Measurements from ENCODE around the gene ADAMTS14. TPM values are rescaled to one million over a fixed set of nuclear protein-coding genes. Genes with fewer than 3 reads are reported as not detected.

Gene ADAMTS14
- total RNA-seq, 1 experiment from 2014 or later = 1.6 TPM

GRCh38 chr10:70797840-70798239, 125.5 kb downstream of the ADAMTS14 start:
- H2BK15ac ChIP-seq (ENCODE audit: low read depth, low read length) = no peak overlapping the region
- no peaks in the 10 kb centered on the region for H3K4me1 Mint-ChIP-seq

More at GRCh38 chr10:70797840-70798239, 125.5 kb downstream of the ADAMTS14 start:
- Histone ChIP-seq H2BK20ac (ENCODE audit: low read depth, low read length, poor library complexity, severe bottlenecking) (no peak overlapping the region), H2BK12ac (ENCODE audit: insufficient read length, low read depth, low read length) (no peak overlapping the region), H3K4me1 (ENCODE audit: insufficient read depth, low read length) (no peaks in the 10 kb centered on the region), H3K79me2 (ENCODE audit: insufficient read depth, low read length) (no peaks in the 10 kb centered on the region), H3K27me3 (ENCODE audit: insufficient read depth, low read length) (no peaks in the 10 kb centered on the region), H2AFZ (ENCODE audit: low read length) (no peak overlapping the region), H3K79me1 (ENCODE audit: insufficient read depth, low read depth, low read length, poor library complexity, severe bottlenecking) (no peaks in the 10 kb centered on the region), H2BK120ac (ENCODE audit: low read depth, low read length, poor library complexity, severe bottlenecking) (no peak overlapping the region), H3K56ac (ENCODE audit: insufficient read length, low read depth, low read length) (no peak overlapping the region), H3K14ac (ENCODE audit: insufficient read depth, low read length) (no peak overlapping the region), H3K23me2 (ENCODE audit: insufficient read length, low read depth, low read length, poor library complexity, severe bottlenecking) (no peaks in the 10 kb centered on the region), H3K23ac (ENCODE audit: insufficient read length, low read depth, low read length) (no peak overlapping the region), H3K9me3 (ENCODE audit: control insufficient read depth, low read depth, low read length) (no peaks in the 10 kb centered on the region), H4K8ac (replicated peaks; ENCODE audit: insufficient read length, low read depth, low read length) (no peak overlapping the region), H3T11ph (ENCODE audit: low read length) (no peak overlapping the region), H3K18ac (ENCODE audit: insufficient read length, low read depth, low read length) (no peak overlapping the region), H3K9ac (ENCODE audit: extremely low read depth, insufficient read length, low read length) (no peak overlapping the region), H2AK5ac (ENCODE audit: insufficient read length, low read length) (no peak overlapping the region), H4K20me1 (ENCODE audit: control insufficient read depth, insufficient read depth, insufficient read length) (no peaks in the 10 kb centered on the region), H4K5ac (ENCODE audit: insufficient read length, low read depth, low read length) (no peak overlapping the region), H3K4me2 (ENCODE audit: insufficient read depth, insufficient read length, low read length) (no peak overlapping the region), H4K91ac (ENCODE audit: insufficient read length, low read depth, low read length) (no peak overlapping the region), H2BK5ac (ENCODE audit: insufficient read length, low read length) (no peak overlapping the region), H3K27ac (ENCODE audit: insufficient read length, low read depth, low read length) (no peak overlapping the region), H3K4ac (ENCODE audit: low read depth, low read length) (no peak overlapping the region)
- no CpG with 5 or more reads among the region's 7 CpGs for WGBS (ENCODE audit: extremely low coverage, insufficient read length, low lambda C conversion rate)
- Mint-ChIP-seq H3K27ac (no peak overlapping the region), H3K27me3 (ENCODE audit: low read depth) (peaks cover 9% of the 10 kb centered on the region), H3K9me3 (no peaks in the 10 kb centered on the region; a peak in 3 of 5 replicates), H3K4me3 (no peak overlapping the region), H3K36me3 (ENCODE audit: insufficient read depth in 1 of 3, low read depth in 3 of 3) (no peaks in the 10 kb centered on the region)
- DNase-seq = no peak
- no peak for TF ChIP-seq CTCF (conservative IDR thresholded peaks at IDR 0.05)
